Measurements from ENCODE around the gene SOAT2. TPM values are rescaled to one million over a fixed set of nuclear protein-coding genes. Genes with fewer than 3 reads are reported as not detected.
A peak's percentile ranks its signal among the peaks of the same experiment; 100 is the strongest.

Gene SOAT2
- total and polyA plus RNA-seq, 4 donors = 0.48 to 9.4 (median 1.3) TPM

DNA sequence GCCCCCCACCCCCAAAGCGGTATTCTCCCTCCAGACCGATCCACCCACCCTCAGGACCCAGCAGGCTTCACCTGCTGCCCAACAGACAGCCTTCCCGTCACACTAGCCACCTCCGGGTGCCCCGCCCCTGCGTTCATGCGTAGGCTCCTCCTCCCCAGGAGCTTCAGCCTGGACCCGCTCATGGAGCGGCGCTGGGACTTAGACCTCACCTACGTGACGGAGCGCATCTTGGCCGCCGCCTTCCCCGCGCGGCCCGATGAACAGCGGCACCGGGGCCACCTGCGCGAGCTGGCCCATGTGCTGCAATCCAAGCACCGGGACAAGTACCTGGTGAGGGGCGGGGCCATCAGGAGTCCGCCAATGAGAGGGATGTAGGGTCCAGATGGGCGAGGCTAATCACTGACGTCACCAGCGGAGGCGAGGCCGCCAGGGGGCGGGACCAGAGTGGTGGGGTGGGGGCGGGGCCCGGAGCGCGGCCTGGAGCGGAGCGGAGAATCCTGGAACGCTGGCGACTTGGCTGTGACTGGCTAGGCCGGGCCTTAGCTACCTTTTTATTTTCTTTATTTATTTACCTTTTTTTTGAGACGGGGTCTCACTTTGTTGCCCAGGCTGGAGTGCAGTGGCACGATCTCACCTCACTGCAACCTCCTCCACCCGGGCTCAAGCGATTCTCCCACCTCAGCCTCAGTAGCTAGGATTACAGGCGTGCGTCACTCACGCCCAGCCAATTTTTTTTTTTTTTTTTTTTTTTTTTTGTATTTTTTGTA is 49.0 kb upstream of the SOAT2 start:
- WGBS = 7% methylated on average over 48 of the region's 48 CpGs
- Histone ChIP-seq H3K9ac (ENCODE audit: low read depth in 1 of 2, low read length in 2 of 2) (no peak overlapping the region), H3K27ac (ENCODE audit: low read depth in 1 of 2, low read length in 2 of 2) (peak overlapping the region; percentile 87 to 90), H3K4me3 (ENCODE audit: low read depth in 1 of 3, low read length in 3 of 3) (peak overlapping the region in 2 of 3 donors; percentile 19 to 54), H3K36me3 (ENCODE audit: control insufficient read depth in 4 of 4, insufficient read depth in 3 of 4, low read depth in 1 of 4, low read length in 3 of 4) (peaks cover 3 to 25% (median 23%) of the 10 kb centered on the region in 4 donors), H3K27me3 (ENCODE audit: control insufficient read depth in 4 of 4, insufficient read depth in 4 of 4, low read length in 3 of 4) (no peaks in the 10 kb centered on the region), H3K9me3 (ENCODE audit: control insufficient read depth in 4 of 4, low read length in 3 of 4) (no peaks in the 10 kb centered on the region), H3K4me1 (ENCODE audit: control insufficient read depth in 4 of 4, insufficient read depth in 4 of 4, low read length in 3 of 4) (peaks cover 9 to 60% (median 32%) of the 10 kb centered on the region in 4 donors)
- DNase-seq (ENCODE audit: low spot score) = peak; percentile 95
- TF ChIP-seq, protein P1, sequence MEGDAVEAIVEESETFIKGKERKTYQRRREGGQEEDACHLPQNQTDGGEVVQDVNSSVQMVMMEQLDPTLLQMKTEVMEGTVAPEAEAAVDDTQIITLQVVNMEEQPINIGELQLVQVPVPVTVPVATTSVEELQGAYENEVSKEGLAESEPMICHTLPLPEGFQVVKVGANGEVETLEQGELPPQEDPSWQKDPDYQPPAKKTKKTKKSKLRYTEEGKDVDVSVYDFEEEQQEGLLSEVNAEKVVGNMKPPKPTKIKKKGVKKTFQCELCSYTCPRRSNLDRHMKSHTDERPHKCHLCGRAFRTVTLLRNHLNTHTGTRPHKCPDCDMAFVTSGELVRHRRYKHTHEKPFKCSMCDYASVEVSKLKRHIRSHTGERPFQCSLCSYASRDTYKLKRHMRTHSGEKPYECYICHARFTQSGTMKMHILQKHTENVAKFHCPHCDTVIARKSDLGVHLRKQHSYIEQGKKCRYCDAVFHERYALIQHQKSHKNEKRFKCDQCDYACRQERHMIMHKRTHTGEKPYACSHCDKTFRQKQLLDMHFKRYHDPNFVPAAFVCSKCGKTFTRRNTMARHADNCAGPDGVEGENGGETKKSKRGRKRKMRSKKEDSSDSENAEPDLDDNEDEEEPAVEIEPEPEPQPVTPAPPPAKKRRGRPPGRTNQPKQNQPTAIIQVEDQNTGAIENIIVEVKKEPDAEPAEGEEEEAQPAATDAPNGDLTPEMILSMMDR (IDR thresholded peaks at IDR 0.05; ENCODE audit: low read depth, low read length, missing input control) = no peak
- TF ChIP-seq, protein P2, sequence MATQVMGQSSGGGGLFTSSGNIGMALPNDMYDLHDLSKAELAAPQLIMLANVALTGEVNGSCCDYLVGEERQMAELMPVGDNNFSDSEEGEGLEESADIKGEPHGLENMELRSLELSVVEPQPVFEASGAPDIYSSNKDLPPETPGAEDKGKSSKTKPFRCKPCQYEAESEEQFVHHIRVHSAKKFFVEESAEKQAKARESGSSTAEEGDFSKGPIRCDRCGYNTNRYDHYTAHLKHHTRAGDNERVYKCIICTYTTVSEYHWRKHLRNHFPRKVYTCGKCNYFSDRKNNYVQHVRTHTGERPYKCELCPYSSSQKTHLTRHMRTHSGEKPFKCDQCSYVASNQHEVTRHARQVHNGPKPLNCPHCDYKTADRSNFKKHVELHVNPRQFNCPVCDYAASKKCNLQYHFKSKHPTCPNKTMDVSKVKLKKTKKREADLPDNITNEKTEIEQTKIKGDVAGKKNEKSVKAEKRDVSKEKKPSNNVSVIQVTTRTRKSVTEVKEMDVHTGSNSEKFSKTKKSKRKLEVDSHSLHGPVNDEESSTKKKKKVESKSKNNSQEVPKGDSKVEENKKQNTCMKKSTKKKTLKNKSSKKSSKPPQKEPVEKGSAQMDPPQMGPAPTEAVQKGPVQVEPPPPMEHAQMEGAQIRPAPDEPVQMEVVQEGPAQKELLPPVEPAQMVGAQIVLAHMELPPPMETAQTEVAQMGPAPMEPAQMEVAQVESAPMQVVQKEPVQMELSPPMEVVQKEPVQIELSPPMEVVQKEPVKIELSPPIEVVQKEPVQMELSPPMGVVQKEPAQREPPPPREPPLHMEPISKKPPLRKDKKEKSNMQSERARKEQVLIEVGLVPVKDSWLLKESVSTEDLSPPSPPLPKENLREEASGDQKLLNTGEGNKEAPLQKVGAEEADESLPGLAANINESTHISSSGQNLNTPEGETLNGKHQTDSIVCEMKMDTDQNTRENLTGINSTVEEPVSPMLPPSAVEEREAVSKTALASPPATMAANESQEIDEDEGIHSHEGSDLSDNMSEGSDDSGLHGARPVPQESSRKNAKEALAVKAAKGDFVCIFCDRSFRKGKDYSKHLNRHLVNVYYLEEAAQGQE (IDR thresholded peaks at IDR 0.05) = peak; percentile 72
- TF ChIP-seq RXRA (IDR thresholded peaks at IDR 0.05) (peak in 1 of 2 donors; percentile 19), YY1 (IDR thresholded peaks at IDR 0.05) (peak; percentile 36), FOXA2 (IDR thresholded peaks at IDR 0.05) (no peak), EGR1 (IDR thresholded peaks at IDR 0.05; ENCODE audit: low read depth in 2 of 2) (peak in 1 of 2 donors; percentile 56), JUND (IDR thresholded peaks at IDR 0.05) (peak in 1 of 2 donors; percentile 30), FOXA1 (IDR thresholded peaks at IDR 0.05) (no peak), GABPA (IDR thresholded peaks at IDR 0.05 in 1 of 2, conservative IDR thresholded peaks at IDR 0.05 in 1 of 2) (no peak), RAD21 (IDR thresholded peaks at IDR 0.05) (no peak), SP1 (IDR thresholded peaks at IDR 0.05) (peak; percentile 62), HNF4G (IDR thresholded peaks at IDR 0.05) (no peak), NR2F2 (IDR thresholded peaks at IDR 0.05) (no peak), TAF1 (conservative IDR thresholded peaks at IDR 0.05) (no peak), HNF4A (conservative IDR thresholded peaks at IDR 0.05) (peak in 1 of 2 donors; percentile 64)
- TF ChIP-seq, protein P3, sequence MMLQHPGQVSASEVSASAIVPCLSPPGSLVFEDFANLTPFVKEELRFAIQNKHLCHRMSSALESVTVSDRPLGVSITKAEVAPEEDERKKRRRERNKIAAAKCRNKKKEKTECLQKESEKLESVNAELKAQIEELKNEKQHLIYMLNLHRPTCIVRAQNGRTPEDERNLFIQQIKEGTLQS (IDR thresholded peaks at IDR 0.05) = no peak
- TF ChIP-seq, protein P4, sequence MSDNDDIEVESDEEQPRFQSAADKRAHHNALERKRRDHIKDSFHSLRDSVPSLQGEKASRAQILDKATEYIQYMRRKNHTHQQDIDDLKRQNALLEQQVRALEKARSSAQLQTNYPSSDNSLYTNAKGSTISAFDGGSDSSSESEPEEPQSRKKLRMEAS (IDR thresholded peaks at IDR 0.05) = peak; percentile 71
- TF ChIP-seq, protein P5, sequence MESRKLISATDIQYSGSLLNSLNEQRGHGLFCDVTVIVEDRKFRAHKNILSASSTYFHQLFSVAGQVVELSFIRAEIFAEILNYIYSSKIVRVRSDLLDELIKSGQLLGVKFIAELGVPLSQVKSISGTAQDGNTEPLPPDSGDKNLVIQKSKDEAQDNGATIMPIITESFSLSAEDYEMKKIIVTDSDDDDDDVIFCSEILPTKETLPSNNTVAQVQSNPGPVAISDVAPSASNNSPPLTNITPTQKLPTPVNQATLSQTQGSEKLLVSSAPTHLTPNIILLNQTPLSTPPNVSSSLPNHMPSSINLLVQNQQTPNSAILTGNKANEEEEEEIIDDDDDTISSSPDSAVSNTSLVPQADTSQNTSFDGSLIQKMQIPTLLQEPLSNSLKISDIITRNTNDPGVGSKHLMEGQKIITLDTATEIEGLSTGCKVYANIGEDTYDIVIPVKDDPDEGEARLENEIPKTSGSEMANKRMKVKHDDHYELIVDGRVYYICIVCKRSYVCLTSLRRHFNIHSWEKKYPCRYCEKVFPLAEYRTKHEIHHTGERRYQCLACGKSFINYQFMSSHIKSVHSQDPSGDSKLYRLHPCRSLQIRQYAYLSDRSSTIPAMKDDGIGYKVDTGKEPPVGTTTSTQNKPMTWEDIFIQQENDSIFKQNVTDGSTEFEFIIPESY (IDR thresholded peaks at IDR 0.05) = no peak
